Measurements from ENCODE around the gene SIGLEC15. TPM values are rescaled to one million over a fixed set of nuclear protein-coding genes. Genes with fewer than 3 reads are reported as not detected.

SIGLEC15 gene
- total RNA-seq, 2 donors from 2014 or later = not detected

- intact Hi-C loops (cut with DNase I) = no loop called here
- no peaks in the 10 kb centered on the region for H3K27me3 ChIP-seq
- no peaks in the 10 kb centered on the region for H3K4me1 ChIP-seq
- no peak overlapping the region for H3K4me3 ChIP-seq
- H3K9ac ChIP-seq (ENCODE audit: low read depth in 2 of 2, low read length in 2 of 2) = no peak overlapping the region
- DNase-seq = no peak
- TF ChIP-seq CTCF (IDR thresholded peaks at IDR 0.05) = no peak
- H3K9me3 ChIP-seq = no peaks in the 10 kb centered on the region
- no peak overlapping the region for H3K27ac ChIP-seq
- H3K36me3 ChIP-seq = peaks cover 6% of the 10 kb centered on the region
Measured at GRCh38 chr18:45860492-45860891, 35.0 kb downstream of the SIGLEC15 start.

DNA sequence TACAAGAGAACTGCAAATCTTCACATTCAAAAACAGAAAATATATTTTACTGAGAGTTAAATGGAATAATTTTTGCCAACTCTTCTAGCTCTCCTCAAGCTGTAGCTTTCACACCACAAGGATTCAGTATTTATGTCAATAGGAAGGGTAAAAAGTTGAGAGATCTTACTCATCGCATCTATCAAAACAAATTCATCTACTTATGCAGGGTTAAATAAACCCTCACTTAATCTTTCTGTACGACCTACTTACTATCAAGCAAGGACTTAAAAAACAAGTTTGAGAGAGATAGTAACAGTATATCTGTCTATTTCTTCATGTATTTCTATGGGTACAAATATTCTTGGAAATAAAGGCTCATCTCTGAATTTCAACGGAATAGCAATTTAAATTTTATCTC lies 35.5 kb downstream of the SIGLEC15 start:
- Histone ChIP-seq H3K36me3 (peaks cover 6% of the 10 kb centered on the region), H3K9me3 (no peaks in the 10 kb centered on the region), H3K27ac (no peak overlapping the region), H3K4me3 (no peak overlapping the region), H3K27me3 (no peaks in the 10 kb centered on the region), H3K9ac (ENCODE audit: low read depth in 2 of 2, low read length in 2 of 2) (no peak overlapping the region), H3K4me1 (no peaks in the 10 kb centered on the region)
- no peak for DNase-seq
- no peak for TF ChIP-seq CTCF (IDR thresholded peaks at IDR 0.05)
- intact Hi-C loops (cut with DNase I) = no loop called here

GRCh38 chr18:45861926-45862325 lies 36.5 kb downstream of the SIGLEC15 start:
- no peak overlapping the region for H3K4me3 ChIP-seq
- no peak overlapping the region for H3K27ac ChIP-seq
- intact Hi-C loops (cut with DNase I) = no loop called here
- no peaks in the 10 kb centered on the region for H3K4me1 ChIP-seq
- H3K27me3 ChIP-seq = no peaks in the 10 kb centered on the region
- DNase-seq = no peak
- no peaks in the 10 kb centered on the region for H3K9me3 ChIP-seq
- H3K9ac ChIP-seq (ENCODE audit: low read depth in 2 of 2, low read length in 2 of 2) = no peak overlapping the region
- TF ChIP-seq CTCF (IDR thresholded peaks at IDR 0.05) = no peak
- peaks cover 6% of the 10 kb centered on the region for H3K36me3 ChIP-seq

GRCh38 chr18:45863469-45863868 lies 38.0 kb downstream of the SIGLEC15 start:
- no peak for TF ChIP-seq CTCF (IDR thresholded peaks at IDR 0.05)
- peaks cover 6% of the 10 kb centered on the region for H3K36me3 ChIP-seq
- intact Hi-C loops (cut with DNase I) = no loop called here

DNA sequence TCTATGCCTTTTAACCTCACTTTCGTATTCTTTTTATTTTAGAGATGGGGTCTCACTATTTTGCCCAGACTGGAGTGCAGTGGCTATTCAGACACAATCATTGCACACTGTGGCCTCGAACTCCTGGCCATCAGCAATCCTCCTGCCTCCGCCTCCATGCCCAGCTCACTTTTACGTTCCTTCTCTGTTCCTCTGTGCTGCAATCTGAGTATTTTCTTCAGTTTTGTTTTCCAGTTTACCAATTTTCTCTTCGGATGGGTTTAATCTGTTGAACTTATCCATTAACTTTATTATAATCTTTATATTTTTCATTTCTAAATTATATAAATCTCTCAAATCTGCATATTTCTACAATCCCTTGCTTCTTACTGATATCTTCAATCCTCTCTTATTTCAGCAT lies 38.6 kb downstream of the SIGLEC15 start:
- H3K27me3 ChIP-seq = no peaks in the 10 kb centered on the region
- no peaks in the 10 kb centered on the region for H3K9me3 ChIP-seq
- intact Hi-C loops (cut with DNase I) = no loop called here
- H3K27ac ChIP-seq = no peak overlapping the region
- H3K36me3 ChIP-seq = peaks cover 1% of the 10 kb centered on the region
- H3K9ac ChIP-seq (ENCODE audit: low read depth in 2 of 2, low read length in 2 of 2) = no peak overlapping the region
- no peak for TF ChIP-seq CTCF (IDR thresholded peaks at IDR 0.05)
- DNase-seq = no peak
- H3K4me1 ChIP-seq = no peaks in the 10 kb centered on the region
- no peak overlapping the region for H3K4me3 ChIP-seq

More at GRCh38 chr18:45863469-45863868, 38.0 kb downstream of the SIGLEC15 start:
- no peak for DNase-seq
- no peak overlapping the region for H3K9ac ChIP-seq (ENCODE audit: low read depth in 2 of 2, low read length in 2 of 2)
- no peaks in the 10 kb centered on the region for H3K4me1 ChIP-seq
- no peak overlapping the region for H3K4me3 ChIP-seq
- no peaks in the 10 kb centered on the region for H3K27me3 ChIP-seq
- H3K27ac ChIP-seq = no peak overlapping the region
- H3K9me3 ChIP-seq = no peaks in the 10 kb centered on the region

DNA sequence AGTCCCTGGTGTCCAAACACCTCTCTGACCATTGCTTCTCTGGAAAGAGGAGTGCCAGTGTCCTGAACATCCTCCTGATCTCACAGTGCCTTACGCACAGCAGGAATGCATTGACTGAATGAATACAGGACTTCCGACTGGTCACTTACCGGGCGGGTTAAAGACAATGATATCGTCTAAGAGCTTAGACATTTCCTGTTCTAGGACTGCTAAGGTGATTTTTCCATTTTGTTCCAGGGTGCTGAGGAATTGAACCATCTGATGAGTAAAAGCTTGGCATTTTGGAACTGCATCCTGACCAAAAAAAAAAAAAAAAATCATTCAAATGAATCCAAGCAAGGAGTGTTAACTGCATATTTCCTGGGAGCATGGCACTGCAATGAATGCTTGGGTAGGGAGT lies 40.0 kb downstream of the SIGLEC15 start:
- no peaks in the 10 kb centered on the region for H3K9me3 ChIP-seq
- no peak overlapping the region for H3K27ac ChIP-seq
- no peak for DNase-seq
- no peak overlapping the region for H3K9ac ChIP-seq (ENCODE audit: low read depth in 2 of 2, low read length in 2 of 2)
- H3K36me3 ChIP-seq = no peaks in the 10 kb centered on the region
- no peak for TF ChIP-seq CTCF (IDR thresholded peaks at IDR 0.05)
- no peaks in the 10 kb centered on the region for H3K4me1 ChIP-seq
- no peaks in the 10 kb centered on the region for H3K27me3 ChIP-seq
- intact Hi-C loops (cut with DNase I) = no loop called here
- H3K4me3 ChIP-seq = no peak overlapping the region
